Left cardiac atrium (tissue), 4 donors: ENCODE measurements around the gene LONRF2. TPM values are rescaled to one million over a fixed set of nuclear protein-coding genes. Genes with fewer than 3 reads are reported as not detected.
"Not testable (repeated sequence)": the region's sequence is repeated elsewhere in the genome, so short reads cannot be mapped to it uniquely, and the experiment has no call there.

Source experiments
- ATAC-seq, 2 donors: fragments of 200-7000 bp; cut with Tn5 transposase; one replicate each; pipeline ENCODE4 v1.9.1; 2020; ENCODE audit warnings: mild to moderate bottlenecking in 2 of 2, moderate library complexity in 2 of 2
- DNase-seq: peaks from one replicate; pipeline ENCODE4 v3.0.0-alpha.2; 2020
- intact Hi-C, 2 donors: fragments of 100-400 bp; cut with DNase I; formaldehyde crosslinking; loops; one replicate each; pipeline versions ENCODE4 v1.14.1 to v1.15.1; 2022 to 2023
- long read RNA-seq: library from polyadenylated mRNA; unstranded; transcript quantifications from one replicate; pipeline ENCODE4 v2.0.0, GENCODE V29; 2021
- total RNA-seq, 2 donors: library from RNA; stranded (reverse); fragmentation: NEBNext Ultra II Directional; extraction: Animal tissue kit (Norgen Biotek cat#: 25700); gene quantifications; one replicate each; pipeline ENCODE4 v1.2.1, GENCODE V29; 2021
- donor health status: DM: no; HTN: yes; CAD: no.
- donor health status: DM: no; HTN: yes; CAD: no; lungs with severe emphysema.
- donor health status: DM: yes; HTN: yes; CAD: no.
- donor health status: Dilated cardiomyopathy.

LONRF2 gene
- 10 to 100 TPM; 12.8 to 13.5 TPM for total RNA-seq
- long read RNA-seq, partial matches to known transcripts: 0 of 5 reads
- long read RNA-seq, other reads (novel, unspliced or antisense): 5 of 5 reads

DNA sequence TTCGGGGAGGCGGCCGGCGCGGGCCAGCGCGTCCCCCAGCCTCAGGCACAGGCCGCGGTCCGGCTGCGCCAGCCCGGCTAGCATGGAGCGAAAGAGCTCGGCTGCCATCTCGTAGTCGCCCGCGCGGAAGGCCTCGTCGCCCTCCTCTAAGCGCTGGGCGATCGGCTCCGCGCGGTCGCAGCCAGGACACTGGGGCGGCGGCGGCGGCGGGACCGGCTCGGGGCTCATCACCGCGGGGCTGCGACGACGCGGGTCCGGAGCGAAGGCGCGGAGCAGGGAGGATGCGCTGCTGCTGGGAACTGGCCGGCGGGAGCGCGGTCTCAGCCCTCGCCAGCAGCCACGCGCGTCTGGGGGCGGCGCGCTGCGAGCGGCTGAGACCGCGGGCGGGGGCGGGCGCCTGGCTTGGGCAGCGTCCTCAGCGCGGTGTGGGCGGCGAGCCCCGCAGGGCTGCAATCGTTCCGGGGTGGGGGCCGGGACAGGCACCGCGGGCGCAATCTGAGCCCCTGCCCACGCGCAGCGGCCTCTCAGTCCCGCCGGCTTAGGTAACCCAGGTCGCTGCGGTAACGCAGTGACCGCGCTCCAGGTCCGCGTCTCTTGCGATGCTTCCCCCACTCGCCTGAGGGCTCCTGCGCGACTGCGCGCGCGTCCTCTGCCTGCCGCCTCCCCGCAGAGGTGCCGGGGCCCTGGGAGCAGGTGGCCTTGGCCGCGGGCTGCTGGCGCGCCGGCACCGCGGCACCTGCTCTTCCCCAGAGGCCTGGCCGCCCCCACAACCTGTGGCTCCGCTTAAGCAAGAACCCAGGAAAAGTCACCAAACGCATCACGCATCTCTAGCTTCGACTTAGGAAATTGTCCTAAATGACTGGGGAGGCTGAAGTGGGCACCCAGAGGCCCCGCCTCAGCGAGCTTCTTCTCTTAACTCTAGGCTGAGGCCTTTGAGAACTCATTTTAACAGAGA is at the start of gene LONRF2:
Gene LONRF2, minus strand, starts transcription at position 636 of the 955 bp plus-strand sequence. Its CDS starts 408 bp downstream, at position 228.
- intact Hi-C loops: no loop called here
- DNase-seq: peak; percentile 48
- ATAC-seq: peak; percentile 88

DNA sequence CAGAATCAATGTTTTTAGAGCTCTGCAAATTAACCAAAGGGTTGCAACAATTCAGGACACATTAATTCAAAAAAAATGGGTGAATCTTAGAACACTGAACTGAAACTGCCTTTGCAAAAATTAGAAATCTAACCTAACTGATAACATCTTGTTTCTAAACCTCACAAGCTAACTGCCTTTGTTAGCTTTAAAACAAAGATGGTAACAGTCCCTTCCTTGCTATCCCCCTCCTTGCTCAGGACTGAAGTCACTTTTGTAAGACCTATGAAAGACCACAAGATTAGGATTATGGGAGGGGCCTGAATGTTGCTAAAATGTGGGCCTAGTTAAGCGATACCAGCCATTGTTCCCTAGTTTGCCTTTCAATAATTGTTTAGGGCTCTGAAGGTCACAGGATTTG is 44.9 kb upstream of the LONRF2 start:
- DNase-seq (no peak), ATAC-seq (no peak)
- intact Hi-C loops: no loop called here

DNA sequence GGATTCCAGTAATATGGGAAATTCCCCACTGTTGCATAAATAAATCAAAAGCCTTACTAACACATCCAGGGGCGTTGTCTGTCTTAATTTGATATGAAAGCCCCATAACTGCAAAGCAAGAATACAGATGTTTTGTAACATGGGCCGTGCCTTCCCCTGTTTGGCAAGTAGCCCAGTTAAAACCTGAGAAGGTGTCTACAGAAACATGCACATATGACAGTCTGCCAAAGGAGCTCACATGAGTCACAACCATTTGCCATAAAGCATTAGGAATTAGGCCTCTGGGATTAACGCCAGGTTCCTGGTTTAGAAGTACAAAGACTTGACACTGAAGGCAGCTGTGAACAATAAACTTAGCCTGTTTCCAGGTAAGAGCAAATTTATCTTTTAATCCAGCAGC is 43.1 kb upstream of the LONRF2 start:
- intact Hi-C loops: no loop called here
- DNase-seq (no peak), ATAC-seq (no peak)

DNA sequence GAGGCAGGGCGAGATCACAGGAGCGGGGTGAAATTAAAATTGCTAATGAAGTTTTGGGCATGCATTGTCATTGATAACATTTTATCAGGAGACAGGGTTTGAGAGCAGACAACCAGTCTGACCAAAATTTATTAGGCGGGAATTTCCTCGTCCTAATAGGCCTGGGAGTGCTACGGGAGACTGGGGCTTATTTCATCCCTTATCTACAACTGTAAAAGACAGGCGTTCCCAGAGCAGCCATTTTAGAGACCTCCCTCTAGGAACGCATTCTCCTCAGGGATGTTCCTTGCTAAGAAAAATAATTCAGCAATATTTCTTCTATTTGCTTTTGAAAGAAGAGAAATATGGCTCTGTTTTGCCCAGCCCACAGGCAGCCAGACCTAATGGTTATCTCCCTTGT is 40.0 kb upstream of the LONRF2 start:
- intact Hi-C loops, ATAC-seq, DNase-seq: not testable (repeated sequence)

DNA sequence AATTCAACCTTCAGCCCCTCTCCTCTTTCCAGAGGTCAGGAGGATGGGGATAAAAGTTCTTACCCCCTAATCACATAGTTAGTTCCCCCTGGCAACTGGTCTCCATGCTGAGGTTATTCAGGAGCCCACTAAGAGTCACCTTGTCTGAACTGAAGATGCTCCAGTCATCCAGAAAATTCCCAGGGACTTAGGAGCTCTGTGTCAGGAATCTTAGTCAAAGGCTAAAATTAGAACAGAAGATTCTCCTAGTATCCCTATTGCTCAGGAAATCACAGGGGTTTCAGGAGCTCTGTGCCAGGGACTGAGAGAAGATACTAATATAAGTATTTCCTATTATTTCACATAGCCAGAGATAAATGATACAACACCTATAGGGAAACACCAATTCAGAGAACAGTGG is 37.3 kb upstream of the LONRF2 start:
- ATAC-seq (no peak), DNase-seq (no peak)
- intact Hi-C loops: no loop called here

DNA sequence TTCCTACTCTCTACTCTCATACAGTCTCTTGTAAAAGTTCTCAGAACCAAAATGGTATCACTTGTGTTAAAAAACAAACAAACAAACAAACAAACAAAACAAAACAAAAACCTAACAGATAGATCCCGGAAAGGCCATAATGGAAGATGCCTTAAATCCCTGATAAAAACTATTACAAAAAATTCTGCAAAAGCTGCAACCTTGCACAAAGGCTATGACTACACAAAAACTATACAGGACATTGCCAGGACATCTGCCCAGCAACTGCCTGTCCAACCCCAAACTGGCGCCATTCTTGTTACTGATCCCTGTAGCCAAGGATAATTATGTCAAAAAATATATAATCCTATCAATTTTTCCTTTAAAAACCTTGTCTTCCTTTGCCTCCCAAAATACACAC is 36.3 kb upstream of the LONRF2 start:
- ATAC-seq: no peak
- intact Hi-C loops: no loop called here
- no peak for DNase-seq

DNA sequence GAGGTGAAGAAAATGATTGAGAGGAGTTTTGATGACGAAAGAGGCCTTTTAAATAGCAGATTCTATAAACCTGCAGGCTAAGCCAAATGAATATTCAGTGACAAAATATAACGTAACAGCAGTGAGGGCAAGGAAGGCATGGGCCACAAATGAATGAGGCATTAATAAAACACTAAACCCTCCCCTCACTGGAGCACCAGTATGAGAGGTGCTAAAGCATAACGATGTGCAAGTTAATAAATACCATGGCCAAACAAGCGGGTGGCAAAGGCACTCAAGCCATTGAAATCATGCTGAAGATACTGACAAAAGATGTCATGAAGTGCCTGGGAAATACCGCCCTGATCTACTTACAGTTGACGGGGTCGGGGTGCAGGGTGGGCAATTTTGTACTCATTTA is 30.2 kb upstream of the LONRF2 start:
- DNase-seq (no peak), ATAC-seq (no peak)
- intact Hi-C loops: no loop called here

DNA sequence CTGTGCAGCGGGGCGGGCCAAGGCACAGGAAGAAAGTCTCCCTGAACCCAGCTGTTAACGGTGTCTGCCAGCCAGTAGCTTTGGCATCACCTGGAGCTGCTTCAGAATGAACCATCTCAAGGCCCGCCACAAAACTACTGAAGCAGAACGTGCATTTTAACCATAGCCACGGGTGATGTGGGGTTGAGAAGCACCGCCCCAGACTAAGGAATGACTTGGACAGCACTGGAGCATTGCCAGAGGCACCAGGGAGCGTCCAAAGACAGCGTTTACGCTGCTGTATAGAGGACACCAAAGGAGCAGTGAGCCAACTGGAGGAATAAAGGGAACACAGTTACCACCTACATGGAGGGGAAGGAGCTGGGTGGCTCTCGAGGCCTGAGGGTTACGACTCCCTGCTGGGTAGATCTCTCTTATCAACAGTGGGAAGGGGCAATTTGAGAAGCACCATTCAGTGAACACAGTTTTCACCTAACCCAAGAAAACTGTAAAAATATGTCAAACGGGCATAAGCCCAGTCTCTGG is 28.4 kb upstream of the LONRF2 start:
- peak; percentile 24 for DNase-seq
- intact Hi-C loops: no loop called here

DNA sequence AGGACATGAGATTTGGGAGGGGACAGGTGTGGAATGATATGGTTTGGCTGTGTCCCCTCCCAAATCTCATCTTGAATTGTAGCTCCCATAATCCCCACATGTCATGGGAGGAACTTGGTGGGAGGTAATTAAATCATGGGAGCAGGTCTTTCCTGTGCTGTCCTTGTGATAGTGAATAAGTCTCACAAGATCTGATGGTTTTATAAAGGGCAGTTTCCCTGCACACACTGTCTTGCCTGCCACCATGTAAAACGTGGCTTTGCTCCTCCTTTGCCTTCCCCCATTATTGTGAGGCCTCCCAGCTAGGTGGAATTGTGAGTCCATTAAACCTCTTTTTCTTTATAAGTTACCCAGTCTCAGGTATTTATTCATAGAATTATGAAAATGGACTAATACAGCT is 22.8 kb upstream of the LONRF2 start:
- DNase-seq, intact Hi-C loops, ATAC-seq: not testable (repeated sequence)

More for the DNA sequence above, 28.4 kb upstream of the LONRF2 start:
- peak in 1 of 2 donors; percentile 27 for ATAC-seq

DNA sequence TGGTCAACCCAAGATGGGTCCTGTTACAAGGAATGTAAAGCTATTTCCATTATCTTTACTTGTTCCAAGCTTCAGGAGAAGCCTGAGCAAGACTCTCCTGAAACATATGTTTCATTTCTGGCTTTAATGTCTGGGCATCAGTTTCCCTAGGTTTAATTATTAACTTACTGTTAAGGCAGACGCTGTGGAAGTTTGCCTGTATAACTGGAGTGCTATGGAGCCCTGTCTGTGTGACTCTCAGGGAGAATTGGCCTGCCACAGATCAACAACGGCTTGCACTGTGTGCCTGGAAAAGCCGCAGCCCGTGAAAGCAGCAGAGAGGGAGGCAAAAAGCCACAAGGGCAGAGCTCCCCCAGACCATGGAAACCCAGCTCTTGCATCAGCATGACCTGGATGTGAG is 22.1 kb upstream of the LONRF2 start:
- no peak for DNase-seq
- intact Hi-C loops: no loop called here
- ATAC-seq: no peak

DNA sequence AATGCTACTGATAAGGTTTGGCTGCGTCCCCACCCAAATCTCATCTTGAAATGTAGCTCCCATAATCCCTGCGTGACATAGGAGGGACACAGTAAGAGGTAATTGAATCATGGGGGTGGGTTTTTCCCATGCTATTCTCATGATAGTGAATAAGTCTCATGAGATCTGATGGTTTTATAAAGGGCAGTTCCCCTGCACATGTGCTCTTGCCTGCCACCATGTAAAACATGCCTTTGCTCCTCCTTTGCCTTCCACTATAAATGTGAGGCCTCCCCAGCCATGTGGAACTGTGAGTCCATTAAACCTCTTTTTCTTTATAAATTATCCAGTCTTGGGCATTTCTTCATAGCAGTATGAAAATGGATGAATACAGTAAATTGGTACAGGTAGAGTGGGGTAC is 20.2 kb upstream of the LONRF2 start:
- intact Hi-C loops, DNase-seq, ATAC-seq: not testable (repeated sequence)

DNA sequence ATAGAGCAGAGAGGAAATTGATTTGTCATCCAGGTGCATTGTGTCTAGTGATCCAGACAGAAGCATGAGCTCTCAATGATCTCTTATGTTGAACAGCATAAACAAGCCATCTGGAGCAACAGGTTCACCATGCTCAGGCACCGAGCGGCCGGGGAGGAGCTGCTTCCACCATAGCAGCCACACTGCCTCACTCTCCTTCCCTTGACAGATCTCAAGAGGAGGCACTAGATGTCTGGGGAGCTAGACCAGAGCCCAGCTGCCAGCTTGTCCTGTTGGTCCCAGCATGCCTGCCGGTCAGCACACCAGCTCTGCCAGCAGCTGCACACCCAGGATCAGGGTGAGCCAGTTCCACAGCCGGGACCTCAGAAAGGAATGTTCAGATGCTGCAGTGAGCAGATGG is 17.5 kb upstream of the LONRF2 start:
- no peak for DNase-seq
- intact Hi-C loops: no loop called here
- ATAC-seq: no peak

DNA sequence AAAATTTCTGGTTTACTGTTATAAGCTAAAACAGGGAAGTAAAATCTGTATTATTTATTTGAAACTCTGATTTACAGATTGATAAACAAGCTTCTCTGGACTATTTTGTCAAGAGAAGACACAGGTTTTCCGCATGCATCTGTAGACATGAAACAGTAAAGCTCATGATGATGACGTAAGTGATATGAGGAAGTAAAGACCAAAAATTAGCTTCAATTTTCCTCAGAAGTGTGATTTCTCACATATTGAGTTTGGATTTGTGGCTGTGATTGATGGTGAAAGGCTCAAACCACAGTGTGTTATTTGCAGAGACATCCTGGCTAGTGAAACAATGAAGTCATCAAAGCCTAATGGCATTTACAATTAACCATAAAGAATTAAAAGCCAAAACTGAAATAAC is 12.6 kb upstream of the LONRF2 start:
- no peak for ATAC-seq
- no peak for DNase-seq
- intact Hi-C loops: no loop called here

DNA sequence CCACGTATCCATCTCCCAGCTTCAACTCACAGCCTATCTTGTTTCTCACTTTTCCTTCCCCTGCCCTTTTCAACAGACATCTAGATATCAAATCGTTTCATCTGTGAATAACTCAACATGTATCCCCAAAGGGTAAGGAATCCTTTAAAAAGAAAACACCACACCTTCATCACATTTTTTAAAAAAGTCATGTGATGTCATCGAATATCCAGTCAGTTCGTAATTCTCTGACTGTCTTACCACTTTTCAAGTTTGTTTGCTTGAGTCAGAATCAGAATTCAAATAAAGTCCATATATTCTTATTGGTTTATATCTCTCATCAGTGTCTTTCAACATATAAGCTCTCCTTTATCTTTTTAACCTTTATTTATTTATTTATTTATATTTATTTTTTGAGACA is 5.4 kb upstream of the LONRF2 start:
- intact Hi-C loops: no loop called here
- no peak for ATAC-seq
- no peak for DNase-seq

DNA sequence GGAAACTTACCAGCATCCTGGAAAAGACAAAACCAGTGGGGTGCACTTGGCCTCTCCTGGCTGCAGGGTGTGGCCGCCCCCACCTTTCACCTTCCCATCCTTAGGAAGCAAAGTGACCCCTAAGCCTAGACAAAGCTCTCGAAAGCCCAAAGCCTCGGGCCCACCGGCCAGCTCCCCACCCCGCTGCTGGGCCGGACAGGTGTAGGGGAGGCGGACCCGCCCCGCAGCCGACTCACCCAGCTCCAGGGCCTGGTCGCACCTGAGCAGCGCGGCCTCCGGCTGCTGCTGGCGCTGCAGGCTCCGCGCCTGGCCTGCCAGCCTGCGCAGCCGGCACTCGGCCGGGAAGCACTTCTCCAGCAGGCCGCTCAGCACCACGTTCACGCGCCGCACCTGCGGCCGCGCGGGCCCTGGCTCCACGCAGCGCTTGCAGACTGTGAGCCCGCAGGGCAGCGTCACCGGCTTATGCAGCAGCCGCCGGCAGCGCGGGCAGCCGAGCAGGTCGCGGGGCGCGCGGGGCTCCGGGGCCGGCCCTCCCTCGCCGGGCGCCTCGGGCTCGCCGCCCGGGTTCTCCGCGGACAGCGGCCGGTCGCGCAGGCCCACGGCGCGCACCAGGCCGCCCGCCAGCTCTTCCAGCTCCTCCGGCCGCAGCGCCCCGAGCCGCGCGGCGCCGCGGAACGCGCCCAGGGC is 979 bp downstream of the LONRF2 start:
- intact Hi-C loops: no loop called here
- ATAC-seq: peak; percentile 62 to 65
- peak; percentile 34 for DNase-seq

DNA sequence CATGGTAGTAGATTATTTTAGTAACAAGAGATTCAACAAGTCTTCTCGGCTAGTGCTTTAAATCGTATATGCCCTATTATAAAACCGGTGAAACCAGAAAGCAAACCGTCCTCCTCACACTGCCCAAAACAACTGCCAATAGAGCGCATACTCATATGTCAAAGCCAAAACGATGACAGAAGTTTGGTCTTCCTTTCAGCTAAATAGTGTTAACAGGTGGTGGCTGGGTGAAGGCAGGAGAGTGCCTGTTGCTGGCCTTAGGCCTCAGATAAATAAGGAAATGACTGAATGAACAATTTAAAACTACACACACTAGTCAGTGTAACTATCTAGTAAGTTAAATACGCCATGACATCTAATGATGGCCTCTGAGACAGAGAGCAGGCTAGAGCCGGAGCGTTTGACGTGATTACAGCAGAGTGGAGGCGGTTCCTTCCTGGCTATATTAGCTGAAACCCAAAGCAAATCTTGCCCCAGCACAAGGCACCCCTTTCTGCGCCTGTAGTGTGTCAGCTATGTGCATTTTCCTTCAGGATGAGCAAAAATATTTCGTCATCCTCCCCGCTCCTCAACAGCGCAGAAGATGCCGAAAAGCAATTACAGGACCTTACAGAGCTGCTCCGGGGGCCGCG is 1.6 kb downstream of the LONRF2 start:
- intact Hi-C loops: no loop called here

DNA sequence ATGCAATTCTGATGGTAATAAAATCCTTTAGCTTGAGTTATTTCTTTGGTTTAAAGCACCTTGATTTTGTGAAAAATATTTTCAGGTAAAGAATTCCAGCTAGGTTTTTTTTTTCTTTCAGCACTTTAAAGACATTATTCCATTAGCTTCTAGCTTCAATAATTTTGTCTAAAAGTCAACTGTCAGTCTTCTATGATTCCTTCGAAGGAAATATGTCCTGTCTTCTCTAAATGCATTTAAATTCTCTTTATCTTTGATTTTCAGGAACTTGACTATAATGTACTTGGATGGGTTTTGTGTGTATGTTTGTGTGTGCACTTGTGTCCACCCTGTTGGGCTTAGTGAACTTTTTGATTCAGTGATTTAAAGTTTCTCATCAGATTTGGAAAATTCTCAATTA is 4.7 kb downstream of the LONRF2 start:
- DNase-seq: no peak
- ATAC-seq: no peak
- intact Hi-C loops: no loop called here

More for the DNA sequence above, 1.6 kb downstream of the LONRF2 start:
- ATAC-seq: peak; percentile 51 to 67
- DNase-seq: no peak

DNA sequence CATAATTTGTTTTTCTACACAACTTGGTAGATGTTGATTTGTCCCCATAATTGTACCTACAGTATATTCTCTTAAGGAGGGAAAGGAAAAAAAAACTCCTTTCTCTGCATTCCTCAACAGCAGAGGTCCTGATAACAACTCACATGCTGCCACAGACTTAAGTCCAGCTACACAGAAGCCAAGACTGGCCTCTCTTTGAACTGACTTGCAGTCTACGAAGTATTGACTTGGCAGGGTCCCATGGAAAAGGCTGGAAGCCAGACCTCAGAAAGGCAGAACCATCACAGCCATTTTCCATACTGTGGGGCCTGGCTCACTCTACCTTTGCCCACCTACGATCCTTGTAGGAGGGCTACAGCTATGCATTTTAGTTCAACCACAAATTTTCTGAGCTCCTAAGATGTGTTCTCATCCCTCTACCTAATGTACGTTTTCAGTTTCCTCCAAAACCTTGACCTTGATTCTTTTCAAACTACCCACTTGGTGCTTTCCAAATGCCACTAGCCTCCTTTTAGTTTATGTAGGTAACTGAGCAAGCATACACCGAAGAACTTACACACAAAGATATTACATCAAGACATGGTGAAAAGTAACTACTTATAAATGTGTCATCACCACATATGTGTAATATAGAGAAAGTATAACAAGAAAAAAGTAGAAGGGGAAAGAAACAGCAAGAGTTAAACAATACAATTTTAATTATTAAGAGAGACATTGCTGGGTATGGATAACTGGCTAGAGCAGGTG is 12.2 kb downstream of the LONRF2 start:
- DNase-seq (no peak), ATAC-seq (peak in 1 of 2 donors; percentile 56)
- intact Hi-C loops: no loop called here

DNA sequence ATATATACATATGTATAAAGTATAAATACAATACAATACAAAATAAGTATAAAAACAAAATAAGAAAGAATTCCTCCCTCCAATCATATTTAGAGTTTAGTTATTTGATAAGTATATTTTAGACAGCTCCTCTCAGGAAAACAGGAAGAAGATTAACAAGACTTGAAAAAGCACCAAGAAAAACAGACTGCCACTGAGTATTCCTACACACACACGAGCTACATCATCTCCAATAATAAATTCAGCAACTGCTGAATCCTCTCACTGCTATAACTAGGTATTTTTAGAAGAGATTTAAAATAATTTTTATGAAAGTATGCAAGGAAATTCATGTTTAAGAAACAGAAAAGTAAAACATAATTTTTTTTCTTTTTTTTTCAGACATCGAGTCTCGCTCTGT is 13.0 kb downstream of the LONRF2 start:
- no peak for ATAC-seq
- no peak for DNase-seq
- intact Hi-C loops: no loop called here
